SKM-1 (cell line): ENCODE results near the gene CASP5.
A peak's percentile ranks its signal among the peaks of the same experiment; 100 is the strongest.
"Not testable (repeated sequence)": the region's sequence is repeated elsewhere in the genome, so short reads cannot be mapped to it uniquely, and the experiment has no call there.

ENCODE experiments used
- DNase-seq: peaks from one replicate; lab custom pipeline; 2025; ENCODE audit not compliant: unreplicated experiment; lab: John Stamatoyannopoulos, UW

Gene CASP5

DNA sequence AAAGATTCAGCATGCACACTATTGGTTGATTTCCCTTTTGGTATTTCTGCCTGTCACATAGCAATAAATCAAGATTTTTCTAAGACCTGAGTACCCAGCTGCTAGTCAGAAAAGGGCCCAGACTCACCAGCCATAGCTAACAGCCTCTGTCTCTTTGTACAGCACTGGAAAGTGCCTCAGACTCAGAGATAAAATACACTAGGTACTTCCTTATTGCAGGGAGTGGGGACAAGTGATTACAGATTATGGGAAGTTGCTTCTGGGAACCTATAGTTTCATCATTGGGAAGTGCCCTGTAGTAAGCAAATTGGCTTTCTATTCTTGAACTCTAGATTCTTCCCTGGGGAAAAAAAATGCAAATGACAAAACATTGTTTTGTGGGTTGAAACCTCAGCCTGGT is at the start of gene CASP5:
Gene CASP5 (minus strand): TSS at position 166 of the 400 bp plus-strand sequence. CDS start 32 bp downstream, at position 134.
- DNase-seq: peak; percentile 68

DNA sequence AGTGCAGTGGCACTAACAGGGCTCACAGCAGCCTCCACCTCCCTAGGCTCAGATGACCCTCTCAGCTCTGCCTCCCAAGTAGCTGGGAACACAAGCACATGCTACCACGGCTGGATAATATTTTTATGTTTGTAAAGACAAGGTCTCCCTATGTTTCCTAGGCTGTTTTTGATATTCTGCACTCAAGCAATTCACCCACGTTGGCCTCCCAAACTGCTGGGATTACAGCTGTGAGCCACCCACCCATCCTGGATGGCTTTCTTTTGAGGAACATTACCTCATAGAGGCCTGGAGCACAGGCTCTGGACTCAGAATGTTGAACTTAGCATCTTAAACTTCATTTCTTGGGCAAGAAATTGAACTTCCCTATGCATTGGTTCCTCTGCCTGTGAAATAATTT is 49.1 kb upstream of the CASP5 start:
- DNase-seq: not testable (repeated sequence)

DNA sequence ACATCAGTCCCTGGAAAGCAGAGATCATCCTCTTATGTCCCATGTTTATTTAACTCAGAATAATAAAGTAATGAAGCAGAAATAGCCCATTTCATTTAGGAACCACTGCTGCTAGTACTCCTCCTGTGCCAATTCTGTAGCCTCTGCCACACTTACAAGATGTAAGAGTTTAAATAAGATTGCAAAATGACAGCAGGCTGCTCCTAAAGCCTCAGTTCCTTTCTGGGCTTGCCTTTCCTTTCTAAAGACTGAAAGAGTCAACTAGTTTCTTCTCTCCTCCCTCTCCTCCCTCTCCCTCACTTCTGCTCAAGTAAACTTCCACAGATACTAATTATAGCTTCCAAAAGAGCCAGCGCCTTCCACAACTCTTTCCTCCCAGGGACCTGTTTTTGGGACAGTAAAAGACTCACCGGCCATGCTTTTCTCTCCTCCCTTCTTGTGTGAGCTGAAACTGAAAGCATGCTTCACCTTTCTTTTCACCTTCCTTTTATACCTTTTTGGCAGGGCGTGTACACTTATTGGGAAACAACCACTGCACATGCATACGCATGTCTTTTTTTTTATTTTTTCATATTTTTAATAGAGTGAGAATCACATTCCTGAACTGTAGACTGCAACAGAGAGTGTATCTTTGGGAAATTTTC is 48.2 kb upstream of the CASP5 start:
- DNase-seq: no peak

DNA sequence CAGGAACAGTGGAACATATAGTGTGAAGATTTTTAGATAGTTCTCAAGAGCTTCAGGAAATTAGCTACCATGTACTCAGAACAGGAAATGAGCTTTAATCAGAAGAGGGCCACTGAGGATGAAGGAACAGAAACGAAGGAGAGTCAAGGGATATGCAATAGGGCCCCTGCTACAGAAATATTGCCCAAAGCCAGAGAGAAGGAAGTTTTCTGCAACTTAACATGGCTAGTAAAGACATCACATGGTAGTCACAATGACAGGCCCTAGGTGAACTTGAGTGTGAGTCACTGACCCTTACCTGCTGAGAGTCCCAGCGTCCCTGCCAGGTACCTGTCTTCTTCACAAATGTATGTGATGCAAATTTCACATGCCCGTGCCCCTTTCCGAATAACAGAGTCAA is 47.3 kb upstream of the CASP5 start:
- DNase-seq: no peak

DNA sequence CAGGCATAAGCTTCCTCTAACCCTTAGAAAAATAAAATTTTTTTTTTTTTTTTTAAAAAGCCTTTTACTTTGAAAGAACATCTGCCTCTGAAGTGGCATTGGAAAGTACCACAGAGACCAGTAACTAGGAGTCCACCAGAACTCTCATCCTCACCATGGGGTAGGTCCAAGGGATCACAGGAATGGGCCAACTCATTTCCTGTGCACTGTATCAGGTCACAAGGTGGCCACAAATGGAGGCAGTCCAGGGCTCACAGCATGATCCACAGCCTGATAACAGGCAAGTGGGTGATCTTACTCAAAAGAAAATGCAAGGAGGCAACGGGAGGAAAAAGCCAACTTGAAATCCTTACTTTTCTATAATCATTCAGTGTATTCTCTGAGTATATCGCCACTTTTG is 46.8 kb upstream of the CASP5 start:
- DNase-seq: not testable (repeated sequence)

DNA sequence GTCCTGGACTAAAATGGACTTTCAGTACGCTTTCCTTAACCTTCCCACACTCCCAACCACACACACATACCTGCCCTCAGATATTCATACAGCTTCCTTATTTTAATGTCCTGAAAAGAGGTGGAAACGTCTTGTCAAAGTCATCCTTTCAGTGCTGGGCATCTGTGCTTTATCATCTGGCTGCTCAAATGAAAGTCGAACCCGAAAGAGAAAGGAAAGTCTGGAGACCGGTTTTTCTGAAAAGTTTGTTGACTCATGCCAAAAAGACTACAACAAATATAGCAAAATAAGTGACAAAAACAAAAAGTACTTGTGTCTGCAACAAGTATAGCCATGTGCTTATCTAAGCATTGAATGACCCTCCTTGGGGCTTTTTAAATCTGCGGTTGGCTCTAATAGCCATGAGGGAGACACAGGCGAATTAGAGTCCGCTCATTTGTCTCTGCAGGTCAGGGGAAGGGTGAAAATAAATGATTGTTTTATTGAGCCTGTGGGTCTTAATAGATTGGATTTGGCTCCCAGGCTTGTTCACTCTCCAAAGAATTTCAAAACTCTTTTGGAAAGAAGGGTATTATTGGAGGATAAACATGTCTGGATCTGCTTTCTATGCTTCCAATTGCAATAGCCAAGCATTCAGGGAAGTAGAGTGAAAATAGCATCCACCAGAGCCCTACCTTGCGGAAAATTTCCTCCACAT is 40.4 kb upstream of the CASP5 start:
- not testable (repeated sequence) for DNase-seq

DNA sequence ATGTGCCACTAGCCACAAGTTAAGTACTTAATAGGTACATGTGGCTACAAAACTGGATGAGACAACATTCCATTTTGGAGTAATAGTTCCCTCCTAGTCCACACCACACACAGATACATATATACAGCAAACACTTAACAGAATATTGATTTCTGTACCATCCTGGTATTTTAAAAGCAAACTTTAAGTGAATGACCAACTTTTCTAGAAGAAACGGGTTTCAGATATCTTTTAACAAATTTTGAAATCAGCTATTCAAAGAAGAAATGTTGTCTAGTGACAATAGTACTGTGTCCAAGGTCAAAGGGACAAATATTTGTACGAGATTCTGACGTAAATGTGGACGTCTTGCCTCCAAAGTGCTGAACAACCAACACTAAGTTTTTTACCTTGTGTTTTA is 34.5 kb upstream of the CASP5 start:
- DNase-seq: no peak

DNA sequence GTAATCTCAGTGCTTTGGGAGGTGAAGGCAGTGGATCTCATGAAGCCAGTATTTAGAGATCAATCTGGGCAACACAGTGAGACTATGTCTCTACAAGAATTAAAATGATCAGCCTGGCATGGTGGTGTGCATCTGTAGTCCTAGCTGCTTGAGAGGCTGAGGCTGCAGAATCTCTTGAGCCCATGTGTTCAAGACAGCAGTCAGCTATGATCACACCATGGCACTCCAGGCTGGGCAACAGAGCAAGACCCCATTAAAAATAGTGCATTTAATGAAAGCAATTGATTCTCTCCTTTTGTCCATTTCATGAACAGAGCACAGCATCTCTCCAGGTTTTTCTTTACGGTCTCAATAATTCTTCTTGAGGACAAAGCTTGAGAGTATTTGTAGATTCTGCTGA is 33.5 kb upstream of the CASP5 start:
- no peak for DNase-seq

DNA sequence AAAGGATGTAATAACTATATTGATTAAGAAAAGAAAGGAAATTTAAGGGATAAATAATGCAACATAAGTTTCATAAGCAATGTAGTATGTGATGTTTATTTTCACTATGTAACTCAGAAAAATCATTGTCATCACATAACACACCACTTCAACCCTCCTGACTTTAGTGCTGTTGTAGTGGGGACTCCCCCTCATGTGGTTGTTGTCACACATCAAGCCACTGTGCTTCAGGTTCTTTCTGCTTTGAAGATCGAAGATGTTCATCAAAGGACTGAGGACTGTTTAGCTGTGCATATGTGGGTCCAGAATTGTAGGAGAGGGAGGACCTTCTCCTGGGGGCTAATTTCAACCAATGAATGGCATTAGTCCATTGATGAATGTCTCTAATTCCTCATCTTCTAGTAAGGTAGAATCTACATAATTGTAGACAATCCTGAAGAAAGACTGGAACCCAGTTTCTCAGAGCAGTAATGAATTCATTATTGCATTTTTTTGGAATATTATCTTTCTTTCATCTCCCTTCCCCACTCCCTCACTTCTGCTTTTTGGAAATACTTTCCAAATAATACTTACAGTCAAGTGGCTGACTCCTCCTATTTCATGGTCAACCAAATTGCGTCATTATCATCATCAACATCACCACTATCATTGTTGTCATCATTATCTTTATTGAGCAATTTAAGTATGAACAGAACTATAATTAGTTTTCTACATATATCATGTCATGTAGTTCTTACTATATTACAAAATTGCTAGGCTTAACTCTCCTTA is 31.9 kb upstream of the CASP5 start:
- DNase-seq: no peak

DNA sequence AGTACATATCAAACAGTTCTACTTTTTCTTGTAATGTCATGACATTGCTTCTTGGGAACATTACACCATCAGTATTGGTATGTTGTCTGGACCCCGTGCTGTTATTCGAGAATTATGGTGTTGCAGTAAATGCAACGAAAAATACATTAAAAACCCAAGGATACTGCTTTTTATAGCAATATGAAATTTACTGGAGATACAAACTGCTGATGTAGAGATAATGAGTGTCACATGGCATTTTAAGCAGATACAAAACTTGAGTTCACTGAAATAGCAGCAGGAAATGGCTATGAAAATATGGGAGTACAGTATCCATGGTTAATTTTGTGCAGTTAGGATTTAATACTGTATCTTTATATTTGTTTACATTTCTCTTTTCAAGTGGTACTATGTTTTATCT is 29.5 kb upstream of the CASP5 start:
- no peak for DNase-seq

DNA sequence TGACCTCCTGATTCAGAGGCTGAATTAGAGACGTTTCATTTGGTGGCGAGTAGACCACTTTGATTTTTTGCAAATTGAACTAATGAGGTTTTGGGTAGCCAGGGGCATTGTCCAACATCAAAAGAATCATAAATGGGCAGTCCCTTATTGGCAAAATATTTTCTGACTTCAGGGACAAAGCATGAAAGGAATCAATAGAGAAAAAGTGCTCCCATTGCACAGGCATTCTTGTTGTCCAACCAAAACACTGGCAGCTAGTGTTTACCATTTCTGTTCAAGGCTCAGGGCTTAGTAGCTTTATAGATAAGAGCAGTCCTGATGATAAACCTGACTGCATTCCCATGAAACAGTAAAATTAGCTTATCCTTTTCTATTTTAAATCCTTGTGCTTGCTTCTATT is 28.6 kb upstream of the CASP5 start:
- DNase-seq: no peak

DNA sequence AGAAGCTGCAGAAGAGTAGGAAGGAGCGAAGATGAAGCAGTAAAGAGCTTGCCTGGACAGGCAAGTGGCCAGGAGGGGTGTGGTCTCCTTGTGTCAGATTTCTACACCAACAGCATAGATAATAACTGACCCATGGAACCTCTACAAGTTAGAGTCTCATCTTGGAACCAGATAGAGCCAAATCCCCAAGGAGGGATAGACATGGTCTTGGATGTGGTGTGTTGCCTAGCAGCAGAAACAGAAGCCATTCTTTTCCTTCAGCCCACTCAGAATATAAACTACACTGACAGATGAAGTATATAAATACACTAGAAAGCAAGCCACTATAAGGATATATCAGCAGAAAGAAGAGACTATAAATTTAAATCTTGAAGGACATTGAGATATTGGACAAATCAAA is 26.5 kb upstream of the CASP5 start:
- DNase-seq: no peak

DNA sequence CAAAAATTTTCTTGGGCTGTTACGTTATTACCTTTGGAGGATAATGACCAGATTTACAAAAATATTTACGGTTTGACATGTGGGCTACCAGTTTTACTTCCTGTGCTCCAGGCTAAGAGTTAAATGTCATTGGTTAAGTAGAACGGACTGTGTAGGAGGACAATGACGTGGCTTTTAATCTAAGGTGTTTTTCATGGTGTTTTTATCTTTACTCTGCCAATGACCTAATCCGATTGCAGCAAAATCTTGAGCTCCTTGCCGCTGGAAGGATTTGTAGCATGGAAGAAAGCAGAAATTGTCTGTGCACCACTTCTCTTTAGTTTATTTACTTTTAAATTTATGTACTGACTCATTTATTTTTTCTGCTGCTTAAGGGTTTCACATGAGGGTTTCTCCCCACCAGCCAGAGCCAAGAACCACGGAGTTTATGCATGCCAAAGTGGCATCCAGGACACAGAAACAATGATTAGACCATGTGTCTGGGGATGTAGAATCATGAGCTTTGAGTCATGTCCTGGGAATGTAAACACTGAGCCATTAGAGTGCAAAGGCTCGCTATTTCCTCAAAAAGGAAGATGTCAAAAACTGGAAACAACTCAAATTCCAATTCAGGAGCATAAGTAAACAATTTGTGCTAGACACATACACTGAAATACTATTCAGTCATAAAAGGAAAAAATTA is 24.1 kb upstream of the CASP5 start:
- no peak for DNase-seq

DNA sequence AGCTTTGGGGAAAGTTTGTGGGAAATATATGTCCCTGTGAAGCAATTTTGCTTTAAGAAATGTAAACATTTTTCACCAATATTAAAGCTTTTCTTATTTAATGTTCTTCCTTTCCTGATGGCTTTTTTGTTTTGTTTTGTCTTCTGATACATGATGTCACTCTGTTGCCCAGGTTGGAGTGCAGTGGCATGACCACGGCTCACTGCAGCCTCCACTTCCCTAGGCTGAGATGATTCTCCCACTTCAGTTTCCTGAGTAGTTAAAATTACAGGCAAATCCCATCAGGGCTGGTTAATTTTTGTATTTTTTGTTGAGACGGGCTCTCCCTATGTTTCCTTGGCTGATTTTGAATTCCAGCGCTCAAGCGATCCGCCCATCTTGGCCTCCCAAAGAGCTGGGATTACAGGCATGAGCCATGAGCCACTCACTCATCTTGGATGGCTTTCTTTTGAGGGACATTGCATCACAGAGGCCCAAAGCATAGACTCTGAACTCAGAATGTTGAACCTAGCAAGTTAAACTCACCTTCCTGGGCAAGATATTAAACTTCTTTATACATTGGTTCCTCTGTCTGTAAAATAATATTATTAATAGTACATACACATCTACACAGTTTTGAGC is 22.8 kb upstream of the CASP5 start:
- no peak for DNase-seq

DNA sequence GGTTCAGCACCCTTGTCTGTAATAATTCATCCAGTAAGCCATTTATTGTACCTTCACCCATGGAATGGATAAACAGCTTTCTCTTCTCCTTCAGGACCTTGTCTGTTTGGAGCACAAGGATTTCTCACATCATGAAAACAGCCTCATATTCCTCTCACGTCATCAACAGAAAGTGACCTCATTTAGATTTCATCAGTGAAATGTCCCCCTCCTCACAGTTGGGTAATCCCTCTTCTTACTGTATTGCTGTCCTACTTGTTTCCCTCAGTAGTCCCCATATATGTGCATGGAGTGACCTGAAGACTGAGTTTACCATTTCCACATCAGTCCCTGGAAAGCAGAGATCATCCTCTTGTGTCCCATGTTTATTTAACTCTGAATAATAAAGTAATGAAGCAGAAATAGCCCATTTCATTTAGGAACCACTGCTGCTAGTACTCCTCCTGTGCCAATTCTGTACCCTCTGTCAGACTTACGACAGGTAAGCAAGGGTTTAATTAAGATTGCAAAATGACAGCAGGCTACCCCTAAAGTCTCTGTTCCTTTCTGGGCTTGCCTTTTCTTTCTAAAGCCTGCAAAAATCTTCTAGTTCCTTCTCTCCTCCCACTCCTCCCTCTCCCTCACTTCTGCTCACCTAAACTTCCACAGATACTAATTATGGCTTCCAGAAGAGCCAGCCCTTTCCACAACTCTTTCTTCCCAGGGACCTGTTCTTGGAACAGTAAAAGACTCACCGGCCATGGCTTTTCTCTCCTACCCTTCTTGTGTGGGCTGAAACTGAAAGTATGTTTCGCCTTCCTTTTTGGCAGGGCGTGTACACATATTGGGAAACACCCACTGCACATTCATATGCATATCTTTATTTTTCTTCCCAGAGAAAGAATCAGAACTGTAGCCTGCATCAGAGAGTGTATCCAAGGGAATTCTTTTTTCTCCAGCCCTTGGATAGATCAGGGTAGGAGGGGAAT is 21.9 kb upstream of the CASP5 start, which contains the start of gene CARD16:
Gene CARD16 (minus strand): TSS at position 779 of the 968 bp plus-strand sequence. CDS start 38 bp downstream, at position 741.
- DNase-seq: not testable (repeated sequence)

DNA sequence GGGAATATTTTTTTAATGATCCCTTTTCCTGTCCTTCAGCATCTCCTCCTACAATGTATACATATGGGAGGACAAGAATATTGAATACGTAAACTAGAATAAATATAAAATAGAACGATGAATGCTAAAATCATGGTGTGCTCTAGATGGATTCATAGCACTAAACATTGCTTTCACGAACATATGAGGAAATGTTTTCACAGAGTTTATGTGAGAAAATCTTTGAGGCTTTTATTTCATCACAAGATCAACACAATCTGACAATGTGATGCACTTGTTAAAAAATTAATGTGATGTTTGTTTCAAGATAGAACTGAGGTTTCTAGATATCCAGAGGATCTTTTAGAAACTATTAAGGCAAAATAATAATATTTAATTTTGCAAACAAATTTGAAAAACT is 19.2 kb upstream of the CASP5 start:
- DNase-seq: no peak

DNA sequence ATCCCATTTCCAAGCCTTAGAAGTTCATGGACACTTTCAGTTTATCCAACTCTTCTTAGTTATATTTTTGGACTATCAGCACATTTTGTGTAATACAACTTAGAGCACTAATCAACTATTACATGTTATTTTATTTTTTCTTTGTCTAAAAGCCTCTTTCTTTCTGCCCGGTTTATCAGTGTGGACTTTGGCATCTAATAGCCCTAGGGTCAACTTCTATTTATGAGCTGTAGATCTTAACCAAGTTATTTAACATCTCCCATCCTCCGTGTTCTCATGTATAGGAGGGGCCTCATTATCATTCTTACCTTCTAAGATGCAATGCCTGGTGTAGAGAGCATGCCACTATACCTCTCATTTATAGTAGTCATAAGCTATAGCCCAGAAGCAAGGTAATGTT is 17.7 kb upstream of the CASP5 start:
- no peak for DNase-seq

DNA sequence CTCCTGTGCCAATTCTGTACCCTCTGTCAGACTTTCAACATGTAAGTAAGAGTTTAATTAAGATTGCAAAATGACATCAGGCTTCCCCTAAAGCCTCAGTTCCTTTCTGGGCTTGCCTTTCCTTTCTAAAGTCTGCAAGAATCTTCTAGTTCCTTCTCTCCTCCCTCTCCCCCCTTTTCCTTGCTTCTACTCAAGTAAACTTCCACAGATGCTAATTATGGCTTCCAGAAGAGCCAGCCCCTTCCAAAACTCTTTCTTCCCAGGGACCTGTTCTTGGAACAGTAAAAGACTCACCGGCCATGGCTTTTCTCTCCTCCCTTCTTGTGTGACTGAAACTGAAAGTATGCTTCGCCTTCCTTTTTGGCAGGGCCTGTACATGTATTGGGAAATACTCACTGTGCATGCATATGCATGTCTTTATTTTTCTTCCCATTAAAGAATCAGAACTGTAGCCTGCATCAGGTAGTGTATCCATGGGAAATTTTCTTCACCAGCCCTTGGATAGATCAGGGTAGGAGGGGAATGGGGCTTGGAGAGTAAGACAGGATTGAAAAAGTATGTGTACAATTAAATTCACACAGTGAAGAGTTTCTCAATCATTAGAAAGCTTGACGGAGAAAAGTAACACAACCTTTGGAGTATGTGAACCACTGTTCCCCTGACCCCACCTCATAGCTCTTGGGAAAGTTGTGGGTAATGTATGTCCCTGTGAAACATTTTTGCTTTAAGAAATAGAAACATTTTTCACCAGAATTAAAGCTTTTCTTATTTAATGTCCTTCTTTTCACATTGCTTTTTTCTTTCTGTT is 12.0 kb upstream of the CASP5 start, which contains the start of gene CASP1:
Gene CASP1 (minus strand): TSS at position 332 of the 808 bp plus-strand sequence. CDS start 31 bp downstream, at position 301.
- peak; percentile 43 for DNase-seq

DNA sequence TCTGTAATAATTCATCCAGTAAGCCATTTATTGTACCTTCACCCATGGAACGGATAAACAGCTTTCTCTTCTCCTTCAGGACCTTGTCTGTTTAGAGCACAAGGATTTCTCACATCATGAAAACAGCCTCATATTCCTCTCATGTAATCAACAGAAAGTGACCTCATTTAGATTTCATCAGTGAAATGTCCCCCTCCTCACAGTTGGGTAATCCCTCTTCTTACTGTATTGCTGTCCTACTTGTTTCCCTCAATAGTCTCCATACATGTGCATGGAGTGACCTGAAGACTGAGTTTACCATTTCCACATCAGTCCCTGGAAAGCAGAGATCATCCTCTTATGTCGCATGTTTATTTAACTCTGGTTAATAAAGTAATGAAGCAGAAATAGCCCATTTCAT is 11.4 kb upstream of the CASP5 start:
- DNase-seq: not testable (repeated sequence)
